ENCODE results near the gene DPP6. TPM values are rescaled to one million over a fixed set of nuclear protein-coding genes. Genes with fewer than 3 reads are reported as not detected.

The DPP6 gene
- total RNA-seq, 4 donors from 2014 or later = 0.94 to 1.9 TPM; not detected in 2

GRCh38 chr7:154888690-154889089, 836.5 kb downstream of the DPP6 start:
- Histone ChIP-seq H3K4me3 (no peak overlapping the region), H3K9me3 (no peaks in the 10 kb centered on the region), H3K4me1 (no peaks in the 10 kb centered on the region), H3K27me3 (no peaks in the 10 kb centered on the region), H3K36me3 (no peaks in the 10 kb centered on the region), H3K27ac (no peak overlapping the region)
- DNase-seq (no peak), ATAC-seq (no peak)
- in situ Hi-C loops (cut with MboI; ENCODE audit: low sequenced_read_pairs in 4 of 4) (no loop called here), intact Hi-C loops (cut with DNase I; ENCODE audit: low total_unique reads) (no loop called here)
- TF ChIP-seq, protein P1, sequence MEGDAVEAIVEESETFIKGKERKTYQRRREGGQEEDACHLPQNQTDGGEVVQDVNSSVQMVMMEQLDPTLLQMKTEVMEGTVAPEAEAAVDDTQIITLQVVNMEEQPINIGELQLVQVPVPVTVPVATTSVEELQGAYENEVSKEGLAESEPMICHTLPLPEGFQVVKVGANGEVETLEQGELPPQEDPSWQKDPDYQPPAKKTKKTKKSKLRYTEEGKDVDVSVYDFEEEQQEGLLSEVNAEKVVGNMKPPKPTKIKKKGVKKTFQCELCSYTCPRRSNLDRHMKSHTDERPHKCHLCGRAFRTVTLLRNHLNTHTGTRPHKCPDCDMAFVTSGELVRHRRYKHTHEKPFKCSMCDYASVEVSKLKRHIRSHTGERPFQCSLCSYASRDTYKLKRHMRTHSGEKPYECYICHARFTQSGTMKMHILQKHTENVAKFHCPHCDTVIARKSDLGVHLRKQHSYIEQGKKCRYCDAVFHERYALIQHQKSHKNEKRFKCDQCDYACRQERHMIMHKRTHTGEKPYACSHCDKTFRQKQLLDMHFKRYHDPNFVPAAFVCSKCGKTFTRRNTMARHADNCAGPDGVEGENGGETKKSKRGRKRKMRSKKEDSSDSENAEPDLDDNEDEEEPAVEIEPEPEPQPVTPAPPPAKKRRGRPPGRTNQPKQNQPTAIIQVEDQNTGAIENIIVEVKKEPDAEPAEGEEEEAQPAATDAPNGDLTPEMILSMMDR (IDR thresholded peaks at IDR 0.05 in 4 of 5, conservative IDR thresholded peaks at IDR 0.05 in 1 of 5) = no peak
- TF ChIP-seq POLR2A (IDR thresholded peaks at IDR 0.05) = no peak

DNA sequence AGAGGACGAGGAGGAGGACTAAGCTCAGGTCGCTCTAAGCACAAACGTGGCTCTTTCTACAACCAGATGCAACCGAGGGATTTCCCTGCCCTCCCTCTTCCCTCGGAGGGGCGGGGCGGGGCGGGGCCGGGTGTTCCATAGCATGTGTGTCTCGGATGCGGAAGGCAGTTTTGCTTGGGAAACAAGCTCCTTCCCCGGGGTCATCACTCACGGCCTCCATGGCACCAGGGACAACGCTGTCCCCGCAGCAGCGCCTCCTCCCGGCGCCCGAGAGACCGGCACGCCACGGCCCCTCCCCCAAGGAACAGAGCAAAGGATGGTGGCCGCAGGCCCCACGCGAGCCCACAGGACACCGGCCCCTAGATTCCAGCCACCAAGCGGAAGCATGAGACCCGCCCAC, 840.3 kb downstream of the DPP6 start:
- ATAC-seq (no peak), DNase-seq (no peak)
- no peaks in the 10 kb centered on the region for H3K9me3 ChIP-seq
- intact Hi-C loops (cut with DNase I; ENCODE audit: low total_unique reads) = no loop called here
- no peak overlapping the region for H3K27ac ChIP-seq
- no peaks in the 10 kb centered on the region for H3K36me3 ChIP-seq
- no peak overlapping the region for H3K4me3 ChIP-seq
- in situ Hi-C loops (cut with MboI; ENCODE audit: low sequenced_read_pairs in 4 of 4) = no loop called here
- no peaks in the 10 kb centered on the region for H3K27me3 ChIP-seq
- no peaks in the 10 kb centered on the region for H3K4me1 ChIP-seq
- TF ChIP-seq POLR2A (IDR thresholded peaks at IDR 0.05) = no peak
- TF ChIP-seq, protein P1 (IDR thresholded peaks at IDR 0.05 in 4 of 5, conservative IDR thresholded peaks at IDR 0.05 in 1 of 5) = no peak

DNA sequence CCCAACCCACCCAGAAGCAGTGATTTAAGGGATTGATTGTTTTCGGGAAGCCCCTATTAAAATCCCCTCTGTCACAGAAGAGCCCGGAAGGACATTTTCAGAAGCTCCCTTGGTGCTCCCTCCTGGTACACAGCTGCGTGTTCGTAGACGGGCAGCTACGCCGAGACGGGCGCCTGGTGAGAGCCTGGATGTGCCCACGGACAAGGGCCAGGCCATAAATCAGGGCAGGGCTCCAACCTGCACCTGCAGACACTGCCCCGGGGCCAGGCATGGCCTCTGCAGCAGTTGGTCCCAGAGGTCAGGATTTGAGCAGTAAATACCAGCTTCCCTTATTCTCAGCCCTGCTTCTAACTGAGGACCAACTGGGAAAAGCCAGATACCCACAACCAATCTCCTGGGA, 843.9 kb downstream of the DPP6 start:
- intact Hi-C loops (cut with DNase I; ENCODE audit: low total_unique reads) = no loop called here

DNA sequence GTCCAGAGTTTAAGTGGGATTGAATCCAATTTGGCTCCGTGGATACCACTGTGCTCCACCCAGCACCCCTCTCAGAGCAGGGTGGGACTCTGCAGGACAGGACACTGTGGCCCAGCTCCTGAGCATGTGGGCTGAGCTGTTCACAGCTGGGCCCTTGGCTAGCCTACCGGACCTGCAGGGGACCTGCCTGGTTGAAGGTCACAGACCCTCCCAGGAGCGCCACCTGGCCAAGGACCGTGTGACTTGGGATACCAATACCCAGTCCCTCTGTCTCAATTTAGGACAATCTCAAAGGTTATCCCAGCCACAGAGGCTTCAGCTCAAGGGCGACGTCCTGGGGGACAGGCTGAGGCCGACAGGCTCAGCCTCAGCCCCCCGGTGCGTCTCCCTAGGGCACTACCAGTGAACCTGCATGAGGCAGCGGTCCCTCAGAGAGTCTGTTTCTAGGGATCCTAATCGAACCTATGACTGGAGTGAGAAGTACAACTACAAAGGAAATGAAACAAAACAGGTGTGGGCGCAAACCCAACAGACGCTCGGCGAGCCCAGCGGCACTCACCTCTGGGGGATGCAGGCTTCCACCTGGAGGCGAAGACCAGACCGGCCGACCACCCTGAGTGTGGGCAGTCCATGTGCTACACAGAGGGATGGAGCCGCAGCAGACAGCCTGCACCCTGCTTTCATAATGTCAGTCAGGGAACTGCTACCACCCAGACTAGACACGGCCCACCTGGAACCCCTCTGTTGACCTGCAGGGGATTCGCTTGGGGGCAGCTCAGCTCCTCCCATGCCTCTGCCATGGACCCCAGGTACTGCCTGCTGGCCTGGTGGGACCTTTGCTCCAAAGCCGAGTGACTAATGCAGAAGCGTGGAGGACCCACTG, 847.0 kb downstream of the DPP6 start:
- DNase-seq = no peak
- in situ Hi-C loops (cut with MboI; ENCODE audit: low sequenced_read_pairs in 4 of 4) (no loop called here), intact Hi-C loops (cut with DNase I; ENCODE audit: low total_unique reads) (no loop called here)
- Histone ChIP-seq H3K27me3 (no peaks in the 10 kb centered on the region), H3K36me3 (no peaks in the 10 kb centered on the region), H3K4me1 (no peaks in the 10 kb centered on the region), H3K4me3 (no peak overlapping the region), H3K27ac (no peak overlapping the region), H3K9me3 (no peaks in the 10 kb centered on the region)
- TF ChIP-seq POLR2A (IDR thresholded peaks at IDR 0.05) = no peak
- no peak for ATAC-seq

More for the DNA sequence above, 843.9 kb downstream of the DPP6 start:
- in situ Hi-C loops (cut with MboI; ENCODE audit: low sequenced_read_pairs in 4 of 4) = no loop called here
- TF ChIP-seq, protein P1 (IDR thresholded peaks at IDR 0.05 in 4 of 5, conservative IDR thresholded peaks at IDR 0.05 in 1 of 5) = no peak
- TF ChIP-seq POLR2A (IDR thresholded peaks at IDR 0.05) = no peak
- Histone ChIP-seq H3K4me1 (no peaks in the 10 kb centered on the region), H3K27me3 (no peaks in the 10 kb centered on the region), H3K36me3 (no peaks in the 10 kb centered on the region), H3K27ac (no peak overlapping the region), H3K4me3 (no peak overlapping the region), H3K9me3 (no peaks in the 10 kb centered on the region)
- ATAC-seq (no peak), DNase-seq (no peak)

- no peaks in the 10 kb centered on the region for H3K9me3 ChIP-seq
- H3K36me3 ChIP-seq = no peaks in the 10 kb centered on the region
- H3K27ac ChIP-seq = no peak overlapping the region
- H3K27me3 ChIP-seq = no peaks in the 10 kb centered on the region
- ATAC-seq = no peak
- intact Hi-C loops (cut with DNase I; ENCODE audit: low total_unique reads) = no loop called here
- TF ChIP-seq, protein P1 (IDR thresholded peaks at IDR 0.05 in 4 of 5, conservative IDR thresholded peaks at IDR 0.05 in 1 of 5) = no peak
- no peak for TF ChIP-seq POLR2A (IDR thresholded peaks at IDR 0.05)
- in situ Hi-C loops (cut with MboI; ENCODE audit: low sequenced_read_pairs in 4 of 4) = loop anchor here in 1 of 4 donors (25.0 kb wide), 1 partner anchor 287 kb away; no protein-coding TSS in a partner anchor
- no peaks in the 10 kb centered on the region for H3K4me1 ChIP-seq
- no peak for DNase-seq
- no peak overlapping the region for H3K4me3 ChIP-seq
These were observed 847.7 kb downstream of the DPP6 start for GRCh38 chr7:154899862-154900261.
